HL-60 (cell line): ENCODE results near the gene TOGARAM2.

Source experiments
- DNase-seq, 2 experiments: peaks; one replicate each; pipeline ENCODE4 v3.0.0-alpha.2; 2010 to 2020; ENCODE audit warnings: low read depth in 1 of 2, low spot score in 1 of 2
- H3K27ac ChIP-seq: fragments of 250-450 bp; sonication (Bioruptor Pico); replicated peaks from 2 replicates; pipeline ENCODE4 v1.5.1; 2020; ENCODE audit warnings: mild to moderate bottlenecking, moderate library complexity
- H3K27me3 ChIP-seq: fragments of 250-450 bp; sonication (Bioruptor Pico); 2 replicates; pipeline ENCODE4 v1.5.1; 2021; ENCODE audit warnings: mild to moderate bottlenecking, moderate library complexity; ENCODE audit not compliant: insufficient read depth, poor library complexity, severe bottlenecking
- H3K4me3 ChIP-seq: replicated peaks from 2 replicates; pipeline ENCODE4 v1.5.1; 2011; ENCODE audit warnings: mild to moderate bottlenecking, control low read depth, low read length; ENCODE audit not compliant: insufficient read depth
- GABPA ChIP-seq: IDR thresholded peaks from 2 replicates; pipeline ENCODE4 v1.6.1; 2012; ENCODE audit warnings: low read depth
- POLR2AphosphoS5 ChIP-seq: IDR thresholded peaks from 2 replicates; pipeline ENCODE4 v1.6.1; 2012; ENCODE audit warnings: low read depth
- SPI1 ChIP-seq: IDR thresholded peaks from 2 replicates; pipeline ENCODE4 v1.6.1; 2012; ENCODE audit warnings: low read depth, mild to moderate bottlenecking, borderline replicate concordance
- TF ChIP-seq, protein P1 (sequence below): IDR thresholded peaks from one replicate; pipeline ENCODE4 v1.5.1; 2011; ENCODE audit warnings: low read length, control low read depth, inconsistent platforms; ENCODE audit not compliant: insufficient read depth
- TF ChIP-seq, protein P2 (sequence below): IDR thresholded peaks from 2 replicates; pipeline ENCODE4 v1.6.1; 2012; ENCODE audit warnings: low read depth; ENCODE audit not compliant: insufficient replicate concordance

The TOGARAM2 gene

DNA sequence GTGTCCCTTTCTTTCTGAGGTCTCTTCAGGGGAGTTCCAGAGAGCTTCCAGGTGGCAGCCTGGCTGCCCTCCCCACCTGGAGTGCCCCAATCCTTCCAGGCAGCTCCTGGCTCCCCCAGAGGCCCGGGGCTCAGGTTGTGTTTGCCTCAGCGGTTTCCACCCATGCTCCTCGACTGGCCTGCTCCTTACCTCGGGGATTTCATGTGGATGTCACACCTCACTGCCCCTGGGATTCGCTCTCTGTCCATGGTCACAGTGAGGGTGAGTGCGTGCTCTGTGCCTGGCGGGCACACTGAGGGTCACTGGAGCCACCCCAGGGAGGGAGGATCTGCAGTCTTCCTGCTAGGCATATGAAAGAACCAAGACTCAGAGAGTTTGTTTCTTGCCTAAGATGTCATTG lies 2.1 kb upstream of the TOGARAM2 start:
- TF ChIP-seq SPI1 (no peak), GABPA (no peak), POLR2AphosphoS5 (no peak)
- TF ChIP-seq, protein P1, sequence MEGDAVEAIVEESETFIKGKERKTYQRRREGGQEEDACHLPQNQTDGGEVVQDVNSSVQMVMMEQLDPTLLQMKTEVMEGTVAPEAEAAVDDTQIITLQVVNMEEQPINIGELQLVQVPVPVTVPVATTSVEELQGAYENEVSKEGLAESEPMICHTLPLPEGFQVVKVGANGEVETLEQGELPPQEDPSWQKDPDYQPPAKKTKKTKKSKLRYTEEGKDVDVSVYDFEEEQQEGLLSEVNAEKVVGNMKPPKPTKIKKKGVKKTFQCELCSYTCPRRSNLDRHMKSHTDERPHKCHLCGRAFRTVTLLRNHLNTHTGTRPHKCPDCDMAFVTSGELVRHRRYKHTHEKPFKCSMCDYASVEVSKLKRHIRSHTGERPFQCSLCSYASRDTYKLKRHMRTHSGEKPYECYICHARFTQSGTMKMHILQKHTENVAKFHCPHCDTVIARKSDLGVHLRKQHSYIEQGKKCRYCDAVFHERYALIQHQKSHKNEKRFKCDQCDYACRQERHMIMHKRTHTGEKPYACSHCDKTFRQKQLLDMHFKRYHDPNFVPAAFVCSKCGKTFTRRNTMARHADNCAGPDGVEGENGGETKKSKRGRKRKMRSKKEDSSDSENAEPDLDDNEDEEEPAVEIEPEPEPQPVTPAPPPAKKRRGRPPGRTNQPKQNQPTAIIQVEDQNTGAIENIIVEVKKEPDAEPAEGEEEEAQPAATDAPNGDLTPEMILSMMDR = no peak
- TF ChIP-seq, protein P2, sequence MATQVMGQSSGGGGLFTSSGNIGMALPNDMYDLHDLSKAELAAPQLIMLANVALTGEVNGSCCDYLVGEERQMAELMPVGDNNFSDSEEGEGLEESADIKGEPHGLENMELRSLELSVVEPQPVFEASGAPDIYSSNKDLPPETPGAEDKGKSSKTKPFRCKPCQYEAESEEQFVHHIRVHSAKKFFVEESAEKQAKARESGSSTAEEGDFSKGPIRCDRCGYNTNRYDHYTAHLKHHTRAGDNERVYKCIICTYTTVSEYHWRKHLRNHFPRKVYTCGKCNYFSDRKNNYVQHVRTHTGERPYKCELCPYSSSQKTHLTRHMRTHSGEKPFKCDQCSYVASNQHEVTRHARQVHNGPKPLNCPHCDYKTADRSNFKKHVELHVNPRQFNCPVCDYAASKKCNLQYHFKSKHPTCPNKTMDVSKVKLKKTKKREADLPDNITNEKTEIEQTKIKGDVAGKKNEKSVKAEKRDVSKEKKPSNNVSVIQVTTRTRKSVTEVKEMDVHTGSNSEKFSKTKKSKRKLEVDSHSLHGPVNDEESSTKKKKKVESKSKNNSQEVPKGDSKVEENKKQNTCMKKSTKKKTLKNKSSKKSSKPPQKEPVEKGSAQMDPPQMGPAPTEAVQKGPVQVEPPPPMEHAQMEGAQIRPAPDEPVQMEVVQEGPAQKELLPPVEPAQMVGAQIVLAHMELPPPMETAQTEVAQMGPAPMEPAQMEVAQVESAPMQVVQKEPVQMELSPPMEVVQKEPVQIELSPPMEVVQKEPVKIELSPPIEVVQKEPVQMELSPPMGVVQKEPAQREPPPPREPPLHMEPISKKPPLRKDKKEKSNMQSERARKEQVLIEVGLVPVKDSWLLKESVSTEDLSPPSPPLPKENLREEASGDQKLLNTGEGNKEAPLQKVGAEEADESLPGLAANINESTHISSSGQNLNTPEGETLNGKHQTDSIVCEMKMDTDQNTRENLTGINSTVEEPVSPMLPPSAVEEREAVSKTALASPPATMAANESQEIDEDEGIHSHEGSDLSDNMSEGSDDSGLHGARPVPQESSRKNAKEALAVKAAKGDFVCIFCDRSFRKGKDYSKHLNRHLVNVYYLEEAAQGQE = no peak
- no peak for DNase-seq
- no peaks in the 10 kb centered on the region for H3K27me3 ChIP-seq
- no peak overlapping the region for H3K27ac ChIP-seq
- H3K4me3 ChIP-seq = no peak overlapping the region

DNA sequence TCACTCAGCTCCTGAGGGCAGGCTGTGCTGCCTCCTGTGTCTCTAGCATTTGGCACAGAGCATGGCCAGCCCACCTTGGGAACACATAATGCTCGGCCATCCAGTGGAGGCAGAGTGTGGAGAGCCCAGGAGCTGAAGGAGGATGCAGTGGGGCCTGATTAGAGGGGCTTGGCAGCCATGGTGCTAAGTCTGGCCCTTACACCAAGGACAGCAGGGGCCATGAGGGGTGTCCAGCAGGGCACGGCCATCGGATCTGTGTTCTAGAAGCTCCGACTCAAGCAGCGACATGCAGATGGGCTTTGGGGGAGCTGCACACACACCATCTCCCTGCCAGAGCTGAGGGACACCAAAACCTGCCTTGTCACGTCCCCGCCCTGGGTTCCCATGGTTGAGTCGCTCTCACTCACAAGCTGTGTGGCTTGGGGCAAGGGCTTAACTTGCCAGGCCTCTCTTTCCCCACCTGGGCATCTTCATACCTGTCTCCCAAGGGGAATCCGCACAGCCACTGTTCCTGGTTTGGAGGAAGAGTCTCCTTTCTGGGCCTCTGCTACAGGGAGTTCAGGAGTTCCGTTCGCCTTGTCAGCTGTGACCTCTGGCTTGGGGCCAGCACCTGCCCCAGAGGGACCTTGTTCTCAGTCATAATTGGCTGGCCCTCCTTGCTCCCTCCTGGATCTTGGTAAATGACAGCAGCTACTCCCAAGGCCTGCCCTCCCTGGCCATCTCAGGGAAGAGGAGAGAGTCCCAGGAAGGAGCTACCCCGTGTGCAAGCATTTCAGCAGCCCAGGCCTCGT lies 1.3 kb upstream of the TOGARAM2 start:
- H3K27ac ChIP-seq = no peak overlapping the region
- DNase-seq = no peak
- TF ChIP-seq, protein P2 = no peak
- TF ChIP-seq POLR2AphosphoS5 (no peak), GABPA (no peak), SPI1 (no peak)
- TF ChIP-seq, protein P1 = no peak

DNA sequence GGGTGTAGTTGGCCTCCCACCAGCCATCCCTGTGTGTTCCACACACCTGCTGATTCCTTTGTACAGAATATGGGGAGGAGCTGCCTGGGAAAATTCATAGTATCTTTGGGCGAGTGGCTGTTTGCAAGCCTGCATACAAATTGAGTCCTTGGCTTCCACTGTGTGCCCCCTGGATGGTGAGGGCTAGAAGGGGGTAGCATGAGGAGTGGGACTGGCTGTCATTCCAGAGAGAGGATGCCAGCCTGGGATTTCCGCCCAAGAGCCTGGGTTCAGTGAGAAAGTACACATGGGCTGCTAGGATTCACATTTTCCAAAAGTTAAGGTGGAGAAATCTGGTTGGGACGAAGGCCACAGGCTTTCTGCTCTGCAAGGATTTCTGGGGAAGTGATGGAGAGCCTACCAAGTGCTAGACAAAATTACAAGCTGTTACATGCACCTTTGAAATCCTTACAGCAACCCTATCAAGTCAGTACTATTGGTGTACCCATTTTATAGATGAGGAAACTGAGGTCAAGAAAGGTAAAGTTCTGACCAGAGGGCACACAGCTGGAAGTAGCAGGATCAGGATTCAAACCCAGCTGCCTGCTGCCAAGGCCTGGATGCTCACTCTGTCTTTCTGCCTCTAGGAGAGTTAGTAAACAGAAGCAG lies 606 bp upstream of the TOGARAM2 start:
- TF ChIP-seq, protein P1 = no peak
- TF ChIP-seq, protein P2 = no peak
- TF ChIP-seq POLR2AphosphoS5 = no peak
- TF ChIP-seq GABPA = no peak
- TF ChIP-seq SPI1 = no peak
- DNase-seq = no peak
- Histone ChIP-seq H3K4me3 (no peak overlapping the region), H3K27ac (no peak overlapping the region), H3K27me3 (no peaks in the 10 kb centered on the region)

More for the DNA sequence above, 1.3 kb upstream of the TOGARAM2 start:
- H3K4me3 ChIP-seq = no peak overlapping the region
- no peaks in the 10 kb centered on the region for H3K27me3 ChIP-seq
